HL-60/S4 treated with retinoic acid at 250 ng/mL for 4 days and 3 days (cell line): ENCODE results near the gene COL5A2.

ENCODE experiments used
- in situ Hi-C: fragments of 300-500 bp; cut with MboI; formaldehyde crosslinking; loops from 2 replicates; pipeline ENCODE4 v1.7.0; 2022; ENCODE audit warnings: low sequenced_read_pairs

COL5A2 gene

DNA sequence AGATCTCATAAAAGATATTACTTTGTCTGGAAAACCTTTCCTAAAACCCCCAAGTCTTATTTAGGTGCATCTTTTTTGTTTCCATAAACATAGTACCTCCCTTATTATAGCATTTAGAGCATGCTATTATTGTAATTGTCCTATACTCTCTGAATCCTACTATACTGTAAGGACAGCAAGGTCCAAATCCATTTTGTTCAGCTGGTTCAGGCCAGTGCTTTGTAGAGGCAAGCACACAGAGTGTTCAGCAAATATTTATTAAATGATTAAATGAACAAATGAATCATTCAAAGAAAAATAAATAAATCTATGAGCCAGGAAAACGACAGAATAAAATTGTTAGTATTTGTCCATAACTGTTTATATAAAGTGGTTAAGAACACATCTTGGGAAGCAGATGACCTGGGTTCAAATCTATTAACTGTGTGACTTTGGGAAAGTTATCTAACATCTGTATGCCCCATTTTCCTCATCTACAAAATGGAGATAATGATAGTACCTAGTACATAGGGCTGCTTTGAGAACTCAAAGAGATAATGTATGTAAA lies 119.4 kb downstream of the COL5A2 start:
- in situ Hi-C loops: no loop called here

GRCh38 chr2:189057316-189057715 lies 122.2 kb downstream of the COL5A2 start:
- in situ Hi-C loops: no loop called here

GRCh38 chr2:189056200-189057106 lies 123.1 kb downstream of the COL5A2 start:
- in situ Hi-C loops: no loop called here

DNA sequence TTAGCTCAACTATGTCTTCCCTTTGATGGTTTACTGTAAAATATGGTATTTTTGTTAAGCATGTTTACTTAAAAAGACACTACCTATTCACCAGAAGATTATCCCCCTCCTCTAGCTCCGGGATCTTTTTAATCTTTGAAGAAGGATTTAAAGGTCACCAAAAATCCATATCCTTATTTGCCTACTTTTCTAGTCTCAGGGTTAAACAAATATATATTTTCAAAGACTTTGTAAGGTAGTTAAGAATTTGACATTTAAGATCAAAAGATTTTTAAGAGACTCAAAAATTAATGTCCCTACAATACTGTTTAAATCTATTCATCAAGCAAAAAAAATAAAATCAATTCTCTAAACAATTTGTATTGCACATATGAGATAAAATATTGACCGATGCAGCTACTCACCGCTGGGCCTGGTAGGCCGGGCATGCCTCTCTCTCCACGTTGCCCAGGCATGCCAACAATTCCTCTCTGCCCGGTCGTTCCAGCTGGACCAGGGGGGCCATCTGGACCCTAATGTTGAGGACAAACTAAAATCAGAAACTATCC lies 129.3 kb downstream of the COL5A2 start:
- in situ Hi-C loops: no loop called here

DNA sequence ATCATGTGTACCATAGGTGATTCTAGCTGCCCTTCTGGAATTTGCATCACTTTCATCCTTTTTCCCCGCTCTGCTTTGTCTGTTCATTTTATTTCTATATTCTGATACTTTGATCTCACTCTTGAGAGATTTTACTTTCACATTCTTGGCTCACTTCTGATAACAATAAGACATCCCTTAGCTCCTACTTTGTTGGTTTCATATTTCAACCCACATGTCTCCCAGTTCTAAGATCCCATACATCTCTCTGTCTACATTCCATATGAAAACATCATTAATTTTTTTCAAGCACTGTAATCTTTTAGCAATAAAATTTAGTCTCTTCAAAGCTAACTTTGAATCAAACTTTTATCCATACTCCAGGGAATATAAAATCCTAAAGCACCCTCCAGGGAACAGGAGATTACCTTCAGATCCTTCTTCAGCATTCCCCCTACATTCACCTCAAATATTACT lies 129.8 kb downstream of the COL5A2 start:
- in situ Hi-C loops: no loop called here

DNA sequence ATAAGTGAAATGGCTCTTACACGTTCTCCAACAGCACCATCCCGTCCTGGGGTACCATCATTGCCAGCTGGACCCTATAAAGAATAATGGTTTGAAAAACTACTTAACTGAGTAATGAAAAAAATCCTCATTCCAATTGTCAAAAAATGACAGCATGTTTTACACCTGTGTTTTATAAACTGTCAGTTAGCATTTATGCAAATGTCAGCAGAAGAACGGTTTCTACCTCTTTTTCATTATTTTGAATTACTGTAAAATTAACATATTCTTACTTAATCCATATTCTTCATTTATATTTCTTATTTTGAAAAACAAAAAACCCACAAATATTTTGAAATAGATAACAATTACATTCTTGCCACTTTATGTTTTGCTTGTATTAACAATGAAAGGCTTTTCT lies 131.4 kb downstream of the COL5A2 start:
- in situ Hi-C loops: no loop called here

- in situ Hi-C loops: no loop called here
Observed at GRCh38 chr2:189047171-189047888, 132.2 kb downstream of the COL5A2 start.

- in situ Hi-C loops: no loop called here
Observed at GRCh38 chr2:189046320-189046719, 133.2 kb downstream of the COL5A2 start.

DNA sequence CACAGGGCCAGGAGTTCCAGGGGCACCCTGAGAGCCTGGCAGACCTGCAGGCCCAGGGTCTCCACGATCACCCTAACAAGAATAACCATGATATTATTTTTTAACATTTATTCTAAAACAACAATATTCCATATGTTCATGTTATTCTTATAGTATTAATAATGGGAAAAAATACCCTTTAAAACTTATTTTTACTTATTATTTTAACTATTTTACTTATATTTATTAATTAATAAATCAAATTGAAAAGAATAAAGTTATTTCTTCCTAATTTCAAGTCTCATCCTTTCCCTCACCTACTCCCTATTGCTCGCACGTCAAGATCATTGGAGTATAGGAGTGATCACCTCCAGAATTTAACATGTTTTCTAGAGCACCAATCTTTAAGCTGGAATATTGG lies 133.7 kb downstream of the COL5A2 start:
- in situ Hi-C loops: no loop called here

DNA sequence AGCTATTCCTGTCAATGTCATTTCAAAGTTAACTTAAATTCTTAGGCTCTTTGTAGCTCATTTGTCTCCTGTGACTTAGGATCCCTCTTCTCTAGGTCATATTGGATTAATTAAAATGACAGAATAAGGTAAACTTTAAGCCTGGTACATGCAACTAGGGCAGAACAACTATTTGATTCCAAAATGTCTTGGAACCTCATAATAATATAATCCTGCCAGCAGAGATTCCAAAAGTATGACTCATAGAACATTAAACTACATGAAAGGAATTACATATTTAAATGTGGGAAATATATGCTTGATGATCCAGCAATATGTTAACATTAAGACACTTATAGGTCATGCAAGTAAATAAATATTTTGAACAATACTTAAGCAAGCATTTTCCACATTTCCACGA lies 142.0 kb downstream of the COL5A2 start:
- in situ Hi-C loops: no loop called here

DNA sequence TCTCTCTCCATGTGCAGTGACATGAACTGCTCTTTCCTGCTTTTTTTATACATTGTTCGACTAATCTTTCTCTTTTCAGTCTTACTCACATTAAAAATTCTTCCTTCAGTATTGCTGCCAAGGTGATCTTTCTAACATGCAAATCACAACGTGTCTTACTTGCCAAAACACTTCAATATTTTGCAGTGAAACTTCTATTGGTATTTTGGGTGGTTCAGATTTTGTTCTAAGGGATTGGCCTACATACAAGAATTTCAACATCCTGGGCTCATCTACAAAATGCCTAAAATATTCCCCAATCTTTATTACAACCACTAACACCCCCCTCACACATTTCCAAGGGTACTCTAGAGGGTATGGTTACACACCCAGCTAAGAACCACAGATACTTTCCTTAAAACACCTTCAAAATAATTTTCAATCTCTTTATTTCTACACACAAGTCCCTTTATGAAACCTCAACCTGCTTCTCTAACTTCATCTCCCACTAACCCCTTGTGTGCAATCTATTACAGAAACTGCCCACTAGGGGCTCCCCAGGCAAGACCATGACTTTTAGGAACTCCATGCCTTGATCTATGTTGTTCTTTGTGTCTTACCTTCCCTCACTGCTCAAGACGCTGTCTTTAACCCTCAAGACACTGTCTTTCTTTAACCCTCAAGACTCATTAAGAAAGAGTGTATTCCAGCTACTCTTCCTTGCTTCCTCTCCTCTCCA lies 154.5 kb downstream of the COL5A2 start:
- in situ Hi-C loops: no loop called here

- in situ Hi-C loops: no loop called here
Observed at GRCh38 chr2:189022492-189022891, 157.1 kb downstream of the COL5A2 start.

DNA sequence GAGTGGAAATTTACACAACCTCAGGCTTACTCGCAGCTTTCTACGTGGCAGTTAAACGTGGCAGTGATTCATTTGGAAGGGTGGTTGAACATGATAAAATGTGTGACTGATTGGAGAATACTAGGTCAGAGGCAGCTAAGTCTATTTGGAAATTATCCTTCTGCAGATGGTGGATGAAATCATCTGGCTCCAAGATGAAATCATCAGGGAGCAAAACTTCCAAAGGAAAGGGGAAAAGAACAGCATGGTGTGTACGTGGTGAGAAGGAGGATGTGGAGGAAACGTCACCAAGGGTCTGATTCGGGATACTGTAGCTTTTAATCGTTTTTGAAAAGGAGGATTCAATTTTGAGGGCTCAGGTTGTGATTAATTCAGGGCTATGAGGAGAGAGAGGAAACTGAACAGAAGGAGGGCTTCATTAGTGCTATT lies 157.5 kb downstream of the COL5A2 start:
- in situ Hi-C loops: no loop called here

- in situ Hi-C loops: no loop called here
Observed at GRCh38 chr2:189020179-189020578, 159.4 kb downstream of the COL5A2 start.

DNA sequence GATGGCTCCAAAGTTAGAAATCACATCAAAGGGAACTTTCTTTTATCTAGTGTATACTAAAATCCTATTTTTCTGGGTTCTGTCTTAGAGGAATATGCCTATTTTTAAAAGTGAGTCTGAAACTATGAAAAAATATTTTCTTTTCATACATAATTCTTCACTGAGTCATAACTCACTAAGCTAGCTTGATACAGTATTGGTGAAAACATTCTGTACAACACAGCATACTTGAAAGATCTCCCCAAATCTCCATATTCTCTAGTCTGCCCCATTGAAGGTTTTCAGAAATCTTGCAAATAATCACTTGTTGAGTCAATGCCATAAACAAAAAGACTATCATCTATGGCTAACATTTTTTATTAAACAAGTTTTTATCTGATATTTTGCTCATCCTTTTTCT lies 160.9 kb downstream of the COL5A2 start:
- in situ Hi-C loops: no loop called here

- in situ Hi-C loops: no loop called here
Observed at GRCh38 chr2:189016311-189016861, 163.2 kb downstream of the COL5A2 start.

GRCh38 chr2:189015359-189015758 lies 164.2 kb downstream of the COL5A2 start:
- in situ Hi-C loops: no loop called here

GRCh38 chr2:189014449-189015138 lies 165.0 kb downstream of the COL5A2 start:
- in situ Hi-C loops: no loop called here

DNA sequence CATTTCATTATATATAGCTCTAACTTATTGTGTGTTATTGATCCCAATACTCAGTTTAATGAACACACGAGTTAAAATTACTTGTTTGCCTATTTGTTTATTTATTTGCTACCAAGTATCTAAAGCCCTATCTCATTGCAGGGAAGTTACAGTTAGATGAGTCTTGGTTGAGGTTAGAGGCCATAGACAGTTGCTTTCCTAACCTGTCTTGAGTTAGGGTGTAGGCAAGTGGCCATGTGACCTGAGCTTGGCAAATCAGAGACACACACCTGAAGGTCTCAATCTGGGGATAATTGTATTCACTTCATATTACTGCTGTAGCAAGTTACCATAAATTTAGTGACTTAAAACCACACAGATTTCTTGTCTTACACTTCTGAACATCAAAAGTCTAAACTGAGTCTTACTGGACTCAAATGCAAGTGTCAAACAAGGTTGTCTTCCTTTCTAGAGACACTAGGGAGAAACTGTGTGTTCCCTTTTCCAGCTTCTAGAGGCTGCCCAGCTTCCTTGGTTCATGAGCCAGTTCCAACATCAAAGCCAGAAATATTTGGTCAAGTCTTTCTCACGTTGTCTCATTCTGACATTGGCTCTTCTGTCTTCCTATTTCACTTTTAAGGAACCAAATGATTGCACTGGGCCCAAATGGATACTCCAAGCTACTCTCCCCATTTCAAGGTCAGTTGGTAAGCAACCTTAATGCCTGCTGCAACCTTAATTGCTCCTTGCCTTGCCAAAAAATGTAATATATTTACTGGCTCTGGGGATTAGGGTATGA lies 165.7 kb downstream of the COL5A2 start:
- in situ Hi-C loops: no loop called here
